Measurements from ENCODE around the gene CCR9.

DNA sequence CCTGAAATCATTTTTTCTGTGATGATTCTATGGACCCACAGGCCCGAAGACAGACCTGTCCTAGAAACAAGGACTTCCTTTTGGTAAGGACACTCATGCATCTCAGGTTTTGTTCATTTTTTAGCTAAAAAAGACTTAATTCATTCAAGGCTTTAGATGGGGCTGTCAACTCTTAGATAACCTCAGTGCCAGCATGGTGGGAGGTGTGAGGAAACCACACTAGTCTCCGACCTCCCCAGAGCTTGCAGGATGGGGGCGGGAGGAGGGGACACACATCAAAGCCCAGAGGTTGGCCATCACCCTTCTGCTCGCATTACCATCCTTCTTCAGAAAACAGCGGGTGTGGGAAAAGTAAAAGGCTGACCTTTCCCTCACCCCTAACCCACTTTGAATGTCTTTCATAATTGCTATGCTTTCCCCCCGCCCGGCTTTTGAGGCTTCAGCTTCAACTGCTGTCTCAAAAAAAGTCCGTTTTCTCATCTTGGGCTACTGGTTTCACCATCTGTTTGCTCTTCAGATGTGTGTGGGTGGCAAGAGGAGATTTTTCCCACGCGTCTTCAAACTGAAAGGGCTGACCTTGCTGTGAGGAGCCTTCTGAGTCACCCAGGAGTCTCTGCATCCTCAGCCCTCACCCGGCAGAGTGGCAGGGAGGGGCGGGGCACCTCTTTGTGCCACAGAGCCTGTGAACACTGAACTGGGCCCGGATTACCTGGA, 29.3 kb downstream of the CCR9 start:
- TF ChIP-seq, protein P1, sequence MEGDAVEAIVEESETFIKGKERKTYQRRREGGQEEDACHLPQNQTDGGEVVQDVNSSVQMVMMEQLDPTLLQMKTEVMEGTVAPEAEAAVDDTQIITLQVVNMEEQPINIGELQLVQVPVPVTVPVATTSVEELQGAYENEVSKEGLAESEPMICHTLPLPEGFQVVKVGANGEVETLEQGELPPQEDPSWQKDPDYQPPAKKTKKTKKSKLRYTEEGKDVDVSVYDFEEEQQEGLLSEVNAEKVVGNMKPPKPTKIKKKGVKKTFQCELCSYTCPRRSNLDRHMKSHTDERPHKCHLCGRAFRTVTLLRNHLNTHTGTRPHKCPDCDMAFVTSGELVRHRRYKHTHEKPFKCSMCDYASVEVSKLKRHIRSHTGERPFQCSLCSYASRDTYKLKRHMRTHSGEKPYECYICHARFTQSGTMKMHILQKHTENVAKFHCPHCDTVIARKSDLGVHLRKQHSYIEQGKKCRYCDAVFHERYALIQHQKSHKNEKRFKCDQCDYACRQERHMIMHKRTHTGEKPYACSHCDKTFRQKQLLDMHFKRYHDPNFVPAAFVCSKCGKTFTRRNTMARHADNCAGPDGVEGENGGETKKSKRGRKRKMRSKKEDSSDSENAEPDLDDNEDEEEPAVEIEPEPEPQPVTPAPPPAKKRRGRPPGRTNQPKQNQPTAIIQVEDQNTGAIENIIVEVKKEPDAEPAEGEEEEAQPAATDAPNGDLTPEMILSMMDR (IDR thresholded peaks at IDR 0.05; ENCODE audit: insufficient read depth, low read depth, low read length), result no peak
- TF ChIP-seq EZH2 (IDR thresholded peaks at IDR 0.05; ENCODE audit: insufficient read depth, low read length), result no peak

All from astrocyte (in vitro differentiated cells and primary cell).